Keratinocyte (primary cell): ENCODE measurements around the gene WNT6. TPM values are rescaled to one million over a fixed set of nuclear protein-coding genes. Genes with fewer than 3 reads are reported as not detected.

Experiments
- DNase-seq: peaks from one replicate; pipeline ENCODE4 v3.0.0-alpha.2; 2011; ENCODE audit warnings: low read depth, missing footprints, low spot score
- FAIRE-seq: peaks from 2 replicates; lab custom pipeline; 2011; peaks lifted over from hg19 to GRCh38; lab: Jason Lieb, UNC
- H2AFZ ChIP-seq: 2 replicates; pipeline ENCODE4 v1.6.0; 2012; ENCODE audit warnings: low read length, control low read depth, inconsistent platforms; ENCODE audit not compliant: control insufficient read depth
- H3K27ac ChIP-seq: 2 replicates; pipeline ENCODE4 v1.5.1; 2011; ENCODE audit warnings: low read length; ENCODE audit not compliant: control insufficient read depth, insufficient read depth
- H3K27me3 ChIP-seq: 3 replicates; pipeline ENCODE4 v1.6.0; 2011; ENCODE audit warnings: low read length; ENCODE audit not compliant: control insufficient read depth, insufficient read depth; ENCODE audit errors: extremely low read depth
- H3K36me3 ChIP-seq, 2 experiments: 2 replicates in 1 of 2; 3 replicates in 1 of 2; pipeline ENCODE4 v1.5.1; 2011; ENCODE audit warnings: low read length in 2 of 2, mild to moderate bottlenecking in 1 of 2; ENCODE audit not compliant: control insufficient read depth in 2 of 2, insufficient read depth in 2 of 2; ENCODE audit errors: extremely low read depth in 1 of 2
- H3K4me1 ChIP-seq: 3 replicates; pipeline ENCODE4 v1.5.1; 2011; ENCODE audit warnings: low read length; ENCODE audit not compliant: control insufficient read depth, insufficient read depth; ENCODE audit errors: extremely low read depth
- H3K4me2 ChIP-seq: 3 replicates; pipeline ENCODE4 v1.6.0; 2011; ENCODE audit warnings: low read depth, low read length; ENCODE audit not compliant: control insufficient read depth, insufficient read depth; ENCODE audit errors: extremely low read depth
- H3K4me3 ChIP-seq, 3 experiments: fragments of 200-600 bp in 1 of 3; sonication (generic) in 1 of 3; 2 replicates in 2 of 3; 3 replicates in 1 of 3; pipeline ENCODE4 v1.5.1; 2011 to 2016; ENCODE audit warnings: low read length in 3 of 3, mild to moderate bottlenecking in 3 of 3, control low read depth in 2 of 3, inconsistent platforms in 1 of 3, low read depth in 1 of 3, mixed read lengths in 1 of 3, mixed run types in 1 of 3, moderate library complexity in 1 of 3; ENCODE audit not compliant: control insufficient read depth in 2 of 3, insufficient read depth in 2 of 3; ENCODE audit errors: extremely low read depth in 1 of 3
- H3K79me2 ChIP-seq: 2 replicates; pipeline ENCODE4 v1.6.0; 2012; ENCODE audit warnings: low read length; ENCODE audit not compliant: control insufficient read depth, insufficient read depth
- H3K9ac ChIP-seq: 3 replicates; pipeline ENCODE4 v1.6.0; 2011; ENCODE audit warnings: low read length; ENCODE audit not compliant: control insufficient read depth, insufficient read depth; ENCODE audit errors: extremely low read depth
- H3K9me1 ChIP-seq: 3 replicates; pipeline ENCODE4 v1.6.0; 2011; ENCODE audit warnings: low read length; ENCODE audit not compliant: control insufficient read depth, insufficient read depth; ENCODE audit errors: extremely low read depth
- H3K9me3 ChIP-seq: 2 replicates; pipeline ENCODE4 v1.5.1; 2012; ENCODE audit warnings: low read depth, low read length; ENCODE audit not compliant: control insufficient read depth
- H4K20me1 ChIP-seq: 3 replicates; pipeline ENCODE4 v1.6.0; 2011; ENCODE audit warnings: low read length; ENCODE audit not compliant: control insufficient read depth, insufficient read depth; ENCODE audit errors: extremely low read depth
- EZH2 ChIP-seq: IDR thresholded peaks from one replicate; pipeline ENCODE4 v1.6.1; 2012; ENCODE audit warnings: inconsistent platforms, mild to moderate bottlenecking, low read length, moderate library complexity
- dilution Hi-C: fragments of 300-500 bp; cut with MboI; formaldehyde crosslinking; loops from one replicate; pipeline ENCODE4 v1.7.0; 2020; ENCODE audit warnings: low sequenced_read_pairs; ENCODE audit not compliant: extremely low pct_ligation_motif_present
- polyA plus RNA-seq, 5 experiments: library from polyadenylated mRNA; depleted of rRNA in 3 of 5; stranded (reverse) in 3 of 5; stranded (forward) in 1 of 5; unstranded in 1 of 5; fragments of >200 nt; gene quantifications; 1 replicate in 1 of 5; 2 replicates in 3 of 5; 3 replicates in 1 of 5; pipeline versions ENCODE4 v1.2.1 to v1.2.3, GENCODE V29; 2011 to 2012; ENCODE audit warnings: missing spikeins in 2 of 5, low read depth in 1 of 5, low replicate concordance in 1 of 5
- TF ChIP-seq, protein P1 (sequence below), 3 experiments: IDR thresholded peaks in 1 of 3; conservative IDR thresholded peaks in 1 of 3; optimal IDR thresholded peaks in 1 of 3; 2 replicates in 2 of 3; 3 replicates in 1 of 3; pipeline versions ENCODE3 to v1.5.1; 2011; ENCODE audit warnings: low read length in 3 of 3, mild to moderate bottlenecking in 3 of 3, moderate library complexity in 2 of 3, control low read depth in 1 of 3, inconsistent platforms in 1 of 3; ENCODE audit not compliant: insufficient read depth in 2 of 3; ENCODE audit errors: extremely low read depth in 1 of 3

WNT6 gene
- polyA plus RNA-seq, 1 donor (not counting 4 experiments of a cell fraction or from before 2014, with no cell fraction given), result not detected

DNA sequence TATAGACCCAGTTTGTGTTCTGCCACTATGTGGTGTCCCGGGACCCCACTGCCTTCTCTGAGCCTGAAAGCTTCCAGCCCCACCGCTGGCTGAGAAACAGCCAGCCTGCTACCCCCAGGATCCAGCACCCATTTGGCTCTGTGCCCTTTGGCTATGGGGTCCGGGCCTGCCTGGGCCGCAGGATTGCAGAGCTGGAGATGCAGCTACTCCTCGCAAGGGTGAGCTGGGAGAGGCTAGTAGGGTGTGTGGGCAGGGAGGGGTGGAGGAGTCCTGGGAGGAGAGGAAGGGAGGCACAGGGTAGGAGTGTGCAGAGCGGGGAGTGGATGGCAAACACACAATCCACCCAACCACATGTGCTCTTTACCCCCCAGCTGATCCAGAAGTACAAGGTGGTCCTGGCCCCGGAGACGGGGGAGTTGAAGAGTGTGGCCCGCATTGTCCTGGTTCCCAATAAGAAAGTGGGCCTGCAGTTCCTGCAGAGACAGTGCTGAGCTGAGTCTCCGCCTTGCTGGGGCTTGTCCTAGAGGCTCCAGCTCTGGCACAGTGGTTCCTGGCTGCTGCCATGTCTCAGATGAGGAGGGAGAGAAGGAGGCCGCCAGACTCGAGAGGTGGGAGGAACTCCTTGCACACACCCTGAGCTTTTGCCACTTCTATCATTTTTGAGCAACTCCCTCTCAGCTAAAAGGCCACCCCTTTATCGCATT lies 44.9 kb upstream of the WNT6 start:
- DNase-seq (no peak), FAIRE-seq (no peak)
- H3K36me3 ChIP-seq, result no peaks in the 10 kb centered on the region
- H4K20me1 ChIP-seq, result no peaks in the 10 kb centered on the region
- H3K9me1 ChIP-seq, result no peaks in the 10 kb centered on the region
- H3K79me2 ChIP-seq, result no peaks in the 10 kb centered on the region
- dilution Hi-C loops, result no loop called here
- H3K27ac ChIP-seq, result no peak overlapping the region
- H3K4me3 ChIP-seq, result no peak overlapping the region
- peaks cover 9% of the 10 kb centered on the region for H3K27me3 ChIP-seq
- H3K9ac ChIP-seq, result no peak overlapping the region
- no peak for TF ChIP-seq EZH2
- TF ChIP-seq, protein P1, sequence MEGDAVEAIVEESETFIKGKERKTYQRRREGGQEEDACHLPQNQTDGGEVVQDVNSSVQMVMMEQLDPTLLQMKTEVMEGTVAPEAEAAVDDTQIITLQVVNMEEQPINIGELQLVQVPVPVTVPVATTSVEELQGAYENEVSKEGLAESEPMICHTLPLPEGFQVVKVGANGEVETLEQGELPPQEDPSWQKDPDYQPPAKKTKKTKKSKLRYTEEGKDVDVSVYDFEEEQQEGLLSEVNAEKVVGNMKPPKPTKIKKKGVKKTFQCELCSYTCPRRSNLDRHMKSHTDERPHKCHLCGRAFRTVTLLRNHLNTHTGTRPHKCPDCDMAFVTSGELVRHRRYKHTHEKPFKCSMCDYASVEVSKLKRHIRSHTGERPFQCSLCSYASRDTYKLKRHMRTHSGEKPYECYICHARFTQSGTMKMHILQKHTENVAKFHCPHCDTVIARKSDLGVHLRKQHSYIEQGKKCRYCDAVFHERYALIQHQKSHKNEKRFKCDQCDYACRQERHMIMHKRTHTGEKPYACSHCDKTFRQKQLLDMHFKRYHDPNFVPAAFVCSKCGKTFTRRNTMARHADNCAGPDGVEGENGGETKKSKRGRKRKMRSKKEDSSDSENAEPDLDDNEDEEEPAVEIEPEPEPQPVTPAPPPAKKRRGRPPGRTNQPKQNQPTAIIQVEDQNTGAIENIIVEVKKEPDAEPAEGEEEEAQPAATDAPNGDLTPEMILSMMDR (optimal IDR thresholded peaks at IDR 0.05 in 1 of 3, IDR thresholded peaks at IDR 0.05 in 1 of 3, conservative IDR thresholded peaks at IDR 0.05 in 1 of 3; ENCODE audit: extremely low read depth in 1 of 3, insufficient read depth in 2 of 3, low read length in 3 of 3), result no peak
- H2AFZ ChIP-seq, result no peak overlapping the region
- peak overlapping the region; percentile 13 for H3K4me2 ChIP-seq
- peaks cover 2% of the 10 kb centered on the region for H3K4me1 ChIP-seq
- no peaks in the 10 kb centered on the region for H3K9me3 ChIP-seq

DNA sequence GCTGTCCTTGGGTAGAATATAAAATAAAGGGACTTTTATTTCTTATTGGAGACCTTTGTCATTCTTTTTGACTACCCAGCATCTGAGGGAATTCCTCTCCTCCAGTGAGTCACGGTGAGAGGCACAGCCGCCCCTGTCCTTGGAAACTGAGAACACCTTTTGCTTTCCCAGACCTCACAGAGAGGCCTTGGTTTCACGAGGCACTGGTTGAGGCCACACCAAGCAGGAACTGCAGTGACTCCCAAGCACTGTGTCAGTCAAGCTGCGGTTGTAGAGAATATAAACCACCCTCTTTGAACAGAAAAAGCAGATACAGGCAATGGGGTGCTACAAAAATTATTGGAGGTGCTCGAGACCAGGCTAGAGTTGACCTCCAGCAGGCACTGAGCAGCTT lies 44.4 kb upstream of the WNT6 start:
- FAIRE-seq, result no peak
- Histone ChIP-seq H3K9me1 (no peaks in the 10 kb centered on the region), H3K4me1 (peaks cover 2% of the 10 kb centered on the region), H3K4me3 (no peak overlapping the region), H3K79me2 (no peaks in the 10 kb centered on the region), H3K36me3 (no peaks in the 10 kb centered on the region), H3K4me2 (no peak overlapping the region), H4K20me1 (no peaks in the 10 kb centered on the region), H2AFZ (no peak overlapping the region), H3K9me3 (no peaks in the 10 kb centered on the region), H3K27me3 (peaks cover 9% of the 10 kb centered on the region), H3K27ac (no peak overlapping the region), H3K9ac (no peak overlapping the region)
- no peak for DNase-seq
- dilution Hi-C loops, result no loop called here
- TF ChIP-seq EZH2, result no peak
- TF ChIP-seq, protein P1 (optimal IDR thresholded peaks at IDR 0.05 in 1 of 3, IDR thresholded peaks at IDR 0.05 in 1 of 3, conservative IDR thresholded peaks at IDR 0.05 in 1 of 3; ENCODE audit: extremely low read depth in 1 of 3, insufficient read depth in 2 of 3, low read length in 3 of 3), result no peak
